WTC11 (cell line): ENCODE measurements around the gene EDA. TPM values are rescaled to one million over a fixed set of nuclear protein-coding genes. Genes with fewer than 3 reads are reported as not detected.

Experiments used
- ATAC-seq: fragments of 200-7000 bp; cut with Tn5 transposase; 2 replicates; pipeline ENCODE4 v1.10.0; 2021; ENCODE audit warnings: mild to moderate bottlenecking, moderate library complexity
- CTCF ChIA-PET: fragments of 300-600 bp; sonication (Branson Sonifier 250); formaldehyde crosslinking; loops from one replicate; lab custom pipeline; 2021; ENCODE audit warnings: antibody characterized with exemption; lab: Charles Lee
- POLR2A ChIA-PET: fragments of 350-600 bp; sonication (Branson Sonifier 250); formaldehyde crosslinking; loops from one replicate; lab custom pipeline; 2021; ENCODE audit warnings: antibody characterized with exemption; lab: Charles Lee
- DNase-seq: peaks from one replicate; pipeline ENCODE4 v3.0.0; 2021; ENCODE audit warnings: low spot score
- H3K27ac Mint-ChIP-seq: 2 replicates; pipeline ENCODE4 v1.8.0; 2021; ENCODE audit warnings: mixed read lengths
- H3K27me3 Mint-ChIP-seq: 2 replicates; pipeline ENCODE4 v1.8.0; 2021; ENCODE audit warnings: low read depth, mild to moderate bottlenecking, moderate library complexity, mixed read lengths
- H3K36me3 Mint-ChIP-seq: 2 replicates; pipeline ENCODE4 v1.8.0; 2021; ENCODE audit warnings: mixed read lengths
- H3K4me1 Mint-ChIP-seq: 2 replicates; pipeline ENCODE4 v1.8.0; 2022; ENCODE audit warnings: mixed read lengths
- H3K4me3 Mint-ChIP-seq: 2 replicates; pipeline ENCODE4 v1.8.0; 2021; ENCODE audit warnings: mild to moderate bottlenecking, moderate library complexity, mixed read lengths
- H3K9me3 Mint-ChIP-seq: 2 replicates; pipeline ENCODE4 v1.8.0; 2021; ENCODE audit warnings: mixed read lengths
- CREM ChIP-seq: sonication (generic); formaldehyde crosslinking; IDR thresholded peaks from 2 replicates; pipeline ENCODE4 v1.8.1; 2022; ENCODE audit warnings: mild to moderate bottlenecking, missing genetic modification reagents, moderate library complexity
- ELF4 ChIP-seq: sonication (generic); formaldehyde crosslinking; IDR thresholded peaks from 2 replicates; pipeline ENCODE4 v1.8.1; 2022; ENCODE audit warnings: low read depth, mild to moderate bottlenecking, moderate library complexity, missing genetic modification reagents
- EMX1 ChIP-seq: fragments of 250-450 bp; sonication (Bioruptor Pico); IDR thresholded peaks from 2 replicates; pipeline ENCODE4 v1.8.0; 2021; ENCODE audit warnings: mild to moderate bottlenecking
- NFE2L1 ChIP-seq: sonication (generic); formaldehyde crosslinking; IDR thresholded peaks from 2 replicates; pipeline ENCODE4 v1.8.1; 2023; ENCODE audit warnings: missing genetic modification reagents
- SMAD4 ChIP-seq: sonication (generic); formaldehyde crosslinking; IDR thresholded peaks from 2 replicates; pipeline ENCODE4 v1.8.0; 2022; ENCODE audit warnings: mild to moderate bottlenecking, missing genetic modification reagents
- ZNF138 ChIP-seq: sonication (generic); formaldehyde crosslinking; conservative IDR thresholded peaks from 2 replicates; pipeline ENCODE4 v1.8.1; 2022; ENCODE audit warnings: mild to moderate bottlenecking, moderate library complexity, missing genetic modification reagents
- ZNF219 ChIP-seq: sonication (generic); formaldehyde crosslinking; IDR thresholded peaks from 2 replicates; pipeline ENCODE4 v1.8.0; 2023; ENCODE audit warnings: missing genetic modification reagents, mild to moderate bottlenecking, borderline replicate concordance
- ZNF232 ChIP-seq: sonication (generic); formaldehyde crosslinking; IDR thresholded peaks from 2 replicates; pipeline ENCODE4 v1.8.0; 2022; ENCODE audit warnings: mild to moderate bottlenecking, missing genetic modification reagents
- ZNF416 ChIP-seq: fragments of 250-450 bp; sonication (Bioruptor Pico); IDR thresholded peaks from 2 replicates; pipeline ENCODE4 v1.9.0; 2021; ENCODE audit warnings: mild to moderate bottlenecking, inconsistent platforms
- ZNF671 ChIP-seq: fragments of 250-450 bp; sonication (Bioruptor Pico); IDR thresholded peaks from 2 replicates; pipeline ENCODE4 v1.8.0; 2021; ENCODE audit warnings: mild to moderate bottlenecking
- total RNA-seq: library from RNA; stranded (reverse); gene quantifications from 3 replicates; pipeline ENCODE4 v1.2.3, GENCODE V29; 2021
- TF ChIP-seq, protein P1 (sequence below): fragments of 250-450 bp; sonication (Bioruptor Pico); IDR thresholded peaks from 2 replicates; pipeline ENCODE4 v1.9.0; 2021; ENCODE audit warnings: mild to moderate bottlenecking
- TF ChIP-seq, protein P2 (sequence below): sonication (generic); formaldehyde crosslinking; IDR thresholded peaks from 2 replicates; pipeline ENCODE4 v1.8.1; 2022; ENCODE audit warnings: missing genetic modification reagents, borderline replicate concordance
- TF ChIP-seq, protein P3 (sequence below): sonication (generic); formaldehyde crosslinking; IDR thresholded peaks from 2 replicates; pipeline ENCODE4 v1.8.1; 2023; ENCODE audit warnings: mild to moderate bottlenecking, missing genetic modification reagents, borderline replicate concordance
- TF ChIP-seq, protein P4 (sequence below): sonication (generic); formaldehyde crosslinking; IDR thresholded peaks from 2 replicates; pipeline ENCODE4 v1.8.1; 2023; ENCODE audit warnings: mild to moderate bottlenecking, moderate library complexity, missing genetic modification reagents
- TF ChIP-seq, protein P5 (sequence below): sonication (generic); formaldehyde crosslinking; IDR thresholded peaks from 2 replicates; pipeline ENCODE4 v1.8.1; 2023; ENCODE audit warnings: mild to moderate bottlenecking, missing genetic modification reagents, moderate library complexity
- TF ChIP-seq, protein P6 (sequence below): sonication (generic); formaldehyde crosslinking; IDR thresholded peaks from 2 replicates; pipeline ENCODE4 v1.8.0; 2022; ENCODE audit warnings: mild to moderate bottlenecking, missing genetic modification reagents
- TF ChIP-seq, protein P7 (sequence below): sonication (generic); formaldehyde crosslinking; IDR thresholded peaks from 2 replicates; pipeline ENCODE4 v1.8.1; 2023; ENCODE audit warnings: mild to moderate bottlenecking, missing genetic modification reagents, moderate library complexity

Gene EDA
- total RNA-seq, 1 experiment from 2014 or later: 15.1 TPM

DNA sequence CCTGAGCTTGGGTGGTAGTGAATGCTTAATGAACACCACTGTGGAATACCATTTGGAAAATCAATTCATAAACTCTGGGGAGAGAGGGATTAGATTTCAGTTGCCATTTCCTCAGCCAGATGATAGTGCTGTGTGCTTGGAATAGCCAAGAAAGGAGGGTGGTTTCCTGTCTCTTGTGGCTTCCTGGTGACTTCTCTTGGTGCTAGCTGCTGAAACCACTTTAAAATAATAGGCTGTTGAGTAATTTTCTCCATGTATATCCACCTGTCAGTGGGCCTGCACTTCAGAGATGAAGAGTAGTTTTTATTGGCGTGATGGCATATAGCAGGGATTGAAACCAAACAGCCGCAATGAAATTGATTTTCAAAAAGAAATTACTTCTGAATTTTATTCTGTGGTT, 11.8 kb downstream of the EDA start:
- Mint-ChIP-seq H3K36me3 (peaks cover 12% of the 10 kb centered on the region), H3K4me3 (no peak overlapping the region), H3K9me3 (peaks cover 21% of the 10 kb centered on the region), H3K27ac (no peak overlapping the region), H3K4me1 (peaks cover 7% of the 10 kb centered on the region), H3K27me3 (no peaks in the 10 kb centered on the region)
- ChIA-PET POLR2A (no interaction called here), CTCF (no interaction called here)
- TF ChIP-seq ZNF138 (CRISPR knock-in tag) (no peak), NFE2L1 (no peak), ZNF671 (CRISPR knock-in tag) (no peak)
- TF ChIP-seq, protein P1, sequence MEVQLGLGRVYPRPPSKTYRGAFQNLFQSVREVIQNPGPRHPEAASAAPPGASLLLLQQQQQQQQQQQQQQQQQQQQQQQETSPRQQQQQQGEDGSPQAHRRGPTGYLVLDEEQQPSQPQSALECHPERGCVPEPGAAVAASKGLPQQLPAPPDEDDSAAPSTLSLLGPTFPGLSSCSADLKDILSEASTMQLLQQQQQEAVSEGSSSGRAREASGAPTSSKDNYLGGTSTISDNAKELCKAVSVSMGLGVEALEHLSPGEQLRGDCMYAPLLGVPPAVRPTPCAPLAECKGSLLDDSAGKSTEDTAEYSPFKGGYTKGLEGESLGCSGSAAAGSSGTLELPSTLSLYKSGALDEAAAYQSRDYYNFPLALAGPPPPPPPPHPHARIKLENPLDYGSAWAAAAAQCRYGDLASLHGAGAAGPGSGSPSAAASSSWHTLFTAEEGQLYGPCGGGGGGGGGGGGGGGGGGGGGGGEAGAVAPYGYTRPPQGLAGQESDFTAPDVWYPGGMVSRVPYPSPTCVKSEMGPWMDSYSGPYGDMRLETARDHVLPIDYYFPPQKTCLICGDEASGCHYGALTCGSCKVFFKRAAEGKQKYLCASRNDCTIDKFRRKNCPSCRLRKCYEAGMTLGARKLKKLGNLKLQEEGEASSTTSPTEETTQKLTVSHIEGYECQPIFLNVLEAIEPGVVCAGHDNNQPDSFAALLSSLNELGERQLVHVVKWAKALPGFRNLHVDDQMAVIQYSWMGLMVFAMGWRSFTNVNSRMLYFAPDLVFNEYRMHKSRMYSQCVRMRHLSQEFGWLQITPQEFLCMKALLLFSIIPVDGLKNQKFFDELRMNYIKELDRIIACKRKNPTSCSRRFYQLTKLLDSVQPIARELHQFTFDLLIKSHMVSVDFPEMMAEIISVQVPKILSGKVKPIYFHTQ: no peak
- DNase-seq: no peak
- ATAC-seq: no peak

DNA sequence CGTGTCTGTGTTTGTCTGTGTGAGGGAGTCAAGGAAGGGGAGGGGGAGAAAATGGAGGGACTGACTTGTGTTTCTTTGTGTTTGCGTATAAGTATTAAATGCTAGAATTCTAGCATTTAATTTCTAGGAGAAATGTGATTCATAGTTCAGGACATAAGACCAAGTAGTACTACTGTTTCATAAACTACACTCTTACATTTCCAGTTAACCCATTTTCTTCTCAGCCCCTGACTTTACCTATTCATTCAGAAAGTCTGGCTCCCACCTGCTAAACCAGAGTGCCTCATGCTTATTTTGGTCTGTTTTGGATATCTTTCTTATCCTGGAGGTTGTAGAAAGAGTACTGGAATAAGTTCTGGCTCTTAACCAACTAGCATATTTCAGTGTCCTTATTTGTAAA, 14.2 kb downstream of the EDA start:
- ATAC-seq (no peak), DNase-seq (no peak)
- Mint-ChIP-seq H3K27me3 (no peaks in the 10 kb centered on the region), H3K4me1 (peaks cover 7% of the 10 kb centered on the region), H3K36me3 (no peaks in the 10 kb centered on the region), H3K27ac (no peak overlapping the region), H3K4me3 (no peak overlapping the region), H3K9me3 (no peaks in the 10 kb centered on the region)
- ChIA-PET POLR2A (no interaction called here), CTCF (no interaction called here)
- TF ChIP-seq ZNF219 (CRISPR knock-in tag): no peak
- TF ChIP-seq, protein P2, sequence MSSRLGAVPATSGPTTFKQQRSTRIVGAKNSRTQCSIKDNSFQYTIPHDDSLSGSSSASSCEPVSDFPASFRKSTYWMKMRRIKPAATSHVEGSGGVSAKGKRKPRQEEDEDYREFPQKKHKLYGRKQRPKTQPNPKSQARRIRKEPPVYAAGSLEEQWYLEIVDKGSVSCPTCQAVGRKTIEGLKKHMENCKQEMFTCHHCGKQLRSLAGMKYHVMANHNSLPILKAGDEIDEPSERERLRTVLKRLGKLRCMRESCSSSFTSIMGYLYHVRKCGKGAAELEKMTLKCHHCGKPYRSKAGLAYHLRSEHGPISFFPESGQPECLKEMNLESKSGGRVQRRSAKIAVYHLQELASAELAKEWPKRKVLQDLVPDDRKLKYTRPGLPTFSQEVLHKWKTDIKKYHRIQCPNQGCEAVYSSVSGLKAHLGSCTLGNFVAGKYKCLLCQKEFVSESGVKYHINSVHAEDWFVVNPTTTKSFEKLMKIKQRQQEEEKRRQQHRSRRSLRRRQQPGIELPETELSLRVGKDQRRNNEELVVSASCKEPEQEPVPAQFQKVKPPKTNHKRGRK (CRISPR knock-in tag): no peak
- no peak for TF ChIP-seq CREM (CRISPR knock-in tag)
- TF ChIP-seq, protein P3, sequence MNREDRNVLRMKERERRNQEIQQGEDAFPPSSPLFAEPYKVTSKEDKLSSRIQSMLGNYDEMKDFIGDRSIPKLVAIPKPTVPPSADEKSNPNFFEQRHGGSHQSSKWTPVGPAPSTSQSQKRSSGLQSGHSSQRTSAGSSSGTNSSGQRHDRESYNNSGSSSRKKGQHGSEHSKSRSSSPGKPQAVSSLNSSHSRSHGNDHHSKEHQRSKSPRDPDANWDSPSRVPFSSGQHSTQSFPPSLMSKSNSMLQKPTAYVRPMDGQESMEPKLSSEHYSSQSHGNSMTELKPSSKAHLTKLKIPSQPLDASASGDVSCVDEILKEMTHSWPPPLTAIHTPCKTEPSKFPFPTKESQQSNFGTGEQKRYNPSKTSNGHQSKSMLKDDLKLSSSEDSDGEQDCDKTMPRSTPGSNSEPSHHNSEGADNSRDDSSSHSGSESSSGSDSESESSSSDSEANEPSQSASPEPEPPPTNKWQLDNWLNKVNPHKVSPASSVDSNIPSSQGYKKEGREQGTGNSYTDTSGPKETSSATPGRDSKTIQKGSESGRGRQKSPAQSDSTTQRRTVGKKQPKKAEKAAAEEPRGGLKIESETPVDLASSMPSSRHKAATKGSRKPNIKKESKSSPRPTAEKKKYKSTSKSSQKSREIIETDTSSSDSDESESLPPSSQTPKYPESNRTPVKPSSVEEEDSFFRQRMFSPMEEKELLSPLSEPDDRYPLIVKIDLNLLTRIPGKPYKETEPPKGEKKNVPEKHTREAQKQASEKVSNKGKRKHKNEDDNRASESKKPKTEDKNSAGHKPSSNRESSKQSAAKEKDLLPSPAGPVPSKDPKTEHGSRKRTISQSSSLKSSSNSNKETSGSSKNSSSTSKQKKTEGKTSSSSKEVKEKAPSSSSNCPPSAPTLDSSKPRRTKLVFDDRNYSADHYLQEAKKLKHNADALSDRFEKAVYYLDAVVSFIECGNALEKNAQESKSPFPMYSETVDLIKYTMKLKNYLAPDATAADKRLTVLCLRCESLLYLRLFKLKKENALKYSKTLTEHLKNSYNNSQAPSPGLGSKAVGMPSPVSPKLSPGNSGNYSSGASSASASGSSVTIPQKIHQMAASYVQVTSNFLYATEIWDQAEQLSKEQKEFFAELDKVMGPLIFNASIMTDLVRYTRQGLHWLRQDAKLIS (CRISPR knock-in tag): no peak
- no peak for TF ChIP-seq SMAD4 (CRISPR knock-in tag)
- TF ChIP-seq, protein P4, sequence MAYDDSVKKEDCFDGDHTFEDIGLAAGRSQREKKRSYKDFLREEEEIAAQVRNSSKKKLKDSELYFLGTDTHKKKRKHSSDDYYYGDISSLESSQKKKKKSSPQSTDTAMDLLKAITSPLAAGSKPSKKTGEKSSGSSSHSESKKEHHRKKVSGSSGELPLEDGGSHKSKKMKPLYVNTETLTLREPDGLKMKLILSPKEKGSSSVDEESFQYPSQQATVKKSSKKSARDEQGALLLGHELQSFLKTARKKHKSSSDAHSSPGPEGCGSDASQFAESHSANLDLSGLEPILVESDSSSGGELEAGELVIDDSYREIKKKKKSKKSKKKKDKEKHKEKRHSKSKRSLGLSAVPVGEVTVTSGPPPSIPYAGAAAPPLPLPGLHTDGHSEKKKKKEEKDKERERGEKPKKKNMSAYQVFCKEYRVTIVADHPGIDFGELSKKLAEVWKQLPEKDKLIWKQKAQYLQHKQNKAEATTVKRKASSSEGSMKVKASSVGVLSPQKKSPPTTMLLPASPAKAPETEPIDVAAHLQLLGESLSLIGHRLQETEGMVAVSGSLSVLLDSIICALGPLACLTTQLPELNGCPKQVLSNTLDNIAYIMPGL (CRISPR knock-in tag): no peak
- no peak for TF ChIP-seq EMX1 (CRISPR knock-in tag)

DNA sequence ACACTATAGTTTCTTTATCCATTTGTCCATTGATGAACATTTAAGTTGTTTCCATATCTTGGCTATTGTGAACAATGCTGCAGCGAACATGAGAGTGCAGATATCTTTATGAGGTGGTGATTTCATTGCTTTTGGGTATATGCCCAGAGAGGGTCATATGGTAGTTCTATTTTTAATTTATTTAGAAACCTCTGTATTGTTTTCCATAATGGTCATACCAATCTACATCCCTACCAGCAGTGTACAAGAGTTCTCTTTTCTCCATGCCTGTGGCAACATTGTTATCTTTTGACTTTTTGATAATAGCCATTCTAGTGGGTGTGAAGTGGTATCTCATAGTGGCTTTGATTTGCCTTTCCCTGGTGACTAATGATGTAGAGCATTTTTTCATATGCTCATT, 48.8 kb downstream of the EDA start:
- TF ChIP-seq, protein P5, sequence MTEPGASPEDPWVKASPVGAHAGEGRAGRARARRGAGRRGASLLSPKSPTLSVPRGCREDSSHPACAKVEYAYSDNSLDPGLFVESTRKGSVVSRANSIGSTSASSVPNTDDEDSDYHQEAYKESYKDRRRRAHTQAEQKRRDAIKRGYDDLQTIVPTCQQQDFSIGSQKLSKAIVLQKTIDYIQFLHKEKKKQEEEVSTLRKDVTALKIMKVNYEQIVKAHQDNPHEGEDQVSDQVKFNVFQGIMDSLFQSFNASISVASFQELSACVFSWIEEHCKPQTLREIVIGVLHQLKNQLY (CRISPR knock-in tag): no peak
- TF ChIP-seq ZNF416 (CRISPR knock-in tag) (no peak), ELF4 (no peak), ZNF232 (CRISPR knock-in tag) (no peak)
- TF ChIP-seq, protein P6, sequence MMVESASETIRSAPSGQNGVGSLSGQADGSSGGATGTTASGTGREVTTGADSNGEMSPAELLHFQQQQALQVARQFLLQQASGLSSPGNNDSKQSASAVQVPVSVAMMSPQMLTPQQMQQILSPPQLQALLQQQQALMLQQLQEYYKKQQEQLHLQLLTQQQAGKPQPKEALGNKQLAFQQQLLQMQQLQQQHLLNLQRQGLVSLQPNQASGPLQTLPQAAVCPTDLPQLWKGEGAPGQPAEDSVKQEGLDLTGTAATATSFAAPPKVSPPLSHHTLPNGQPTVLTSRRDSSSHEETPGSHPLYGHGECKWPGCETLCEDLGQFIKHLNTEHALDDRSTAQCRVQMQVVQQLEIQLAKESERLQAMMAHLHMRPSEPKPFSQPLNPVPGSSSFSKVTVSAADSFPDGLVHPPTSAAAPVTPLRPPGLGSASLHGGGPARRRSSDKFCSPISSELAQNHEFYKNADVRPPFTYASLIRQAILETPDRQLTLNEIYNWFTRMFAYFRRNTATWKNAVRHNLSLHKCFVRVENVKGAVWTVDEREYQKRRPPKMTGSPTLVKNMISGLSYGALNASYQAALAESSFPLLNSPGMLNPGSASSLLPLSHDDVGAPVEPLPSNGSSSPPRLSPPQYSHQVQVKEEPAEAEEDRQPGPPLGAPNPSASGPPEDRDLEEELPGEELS (CRISPR knock-in tag): no peak
- TF ChIP-seq, protein P7, sequence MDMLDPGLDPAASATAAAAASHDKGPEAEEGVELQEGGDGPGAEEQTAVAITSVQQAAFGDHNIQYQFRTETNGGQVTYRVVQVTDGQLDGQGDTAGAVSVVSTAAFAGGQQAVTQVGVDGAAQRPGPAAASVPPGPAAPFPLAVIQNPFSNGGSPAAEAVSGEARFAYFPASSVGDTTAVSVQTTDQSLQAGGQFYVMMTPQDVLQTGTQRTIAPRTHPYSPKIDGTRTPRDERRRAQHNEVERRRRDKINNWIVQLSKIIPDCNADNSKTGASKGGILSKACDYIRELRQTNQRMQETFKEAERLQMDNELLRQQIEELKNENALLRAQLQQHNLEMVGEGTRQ (CRISPR knock-in tag): no peak
- Mint-ChIP-seq H3K27me3 (no peaks in the 10 kb centered on the region; the same call in 1 of the 2 replicates), H3K4me1 (peaks cover 3% of the 10 kb centered on the region; the same call in 1 of the 2 replicates), H3K36me3 (peaks cover 28% of the 10 kb centered on the region), H3K4me3 (no peak overlapping the region), H3K9me3 (peaks cover 57% of the 10 kb centered on the region), H3K27ac (no peak overlapping the region)
- ChIA-PET CTCF (no interaction called here), POLR2A (no interaction called here)
- no peak for ATAC-seq
- DNase-seq: no peak
